K562 (cell line): Measurements from ENCODE around the gene NSUN2. TPM values are rescaled to one million over a fixed set of nuclear protein-coding genes. Genes with fewer than 3 reads are reported as not detected.
A peak's percentile ranks its signal among the peaks of the same experiment; 100 is the strongest.

Experiments
- ATAC-seq: fragments of 200-7000 bp; cut with Tn5 transposase; 3 replicates; pipeline ENCODE4 v1.9.1; 2020; ENCODE audit warnings: moderate library complexity
- BruUV-seq: library from RNA; stranded (reverse); fragments of 400-500 nt; replicated peaks from 2 replicates; lab custom pipeline; 2021; lab: Mats Ljungman, UMichigan
- CTCF ChIA-PET: fragments of 300-600 bp; formaldehyde crosslinking; extraction: SDS; loops from one replicate; lab custom pipeline; 2021; ENCODE audit warnings: low intra/inter-chr PET ratio; lab: Yijun Ruan, JAX
- POLR2A ChIA-PET: fragments of 300-600, 350-650 bp; sonication (Branson Sonifier 250); formaldehyde crosslinking; extraction: SDS; loops from one replicate; lab custom pipeline; 2021; ENCODE audit warnings: antibody characterized with exemption, inconsistent platforms; lab: Yijun Ruan, JAX
- DNase-seq, 4 experiments: peaks; one replicate each; pipeline versions ENCODE4 v3.0.0 to v3.0.0-alpha.2; 2011 to 2018; ENCODE audit warnings: low spot score in 3 of 4, mixed read lengths in 3 of 4; ENCODE audit errors: extremely low read depth in 1 of 4
- FAIRE-seq: peaks from 2 replicates; lab custom pipeline; 2011; peaks lifted over from hg19 to GRCh38; lab: Jason Lieb, UNC
- H2AFZ ChIP-seq: 2 replicates; pipeline ENCODE4 v1.6.0; 2011; ENCODE audit warnings: low read depth, low read length, control low read depth, inconsistent platforms
- H3K27ac ChIP-seq: fragments of 200-600 bp; 3 replicates; pipeline ENCODE4 v1.8.0; 2011; ENCODE audit warnings: low read depth, mild to moderate bottlenecking, control low read depth, inconsistent platforms, low read length, moderate library complexity, mixed read lengths; ENCODE audit errors: extremely low read depth
- H3K27me3 ChIP-seq, 2 experiments: fragments of 300-600 bp in 1 of 2; 2 replicates in 1 of 2; 3 replicates in 1 of 2; pipeline versions ENCODE4 v1.6.0 to v1.8.0; 2011; ENCODE audit warnings: inconsistent platforms in 2 of 2, low read length in 2 of 2, mild to moderate bottlenecking in 1 of 2, mixed read lengths in 1 of 2, moderate library complexity in 1 of 2; ENCODE audit not compliant: control insufficient read depth in 2 of 2, insufficient read depth in 2 of 2
- H3K36me3 ChIP-seq: fragments of 300-600 bp; 3 replicates; pipeline ENCODE4 v1.8.0; 2011; ENCODE audit warnings: mild to moderate bottlenecking, low read length, inconsistent platforms; ENCODE audit not compliant: control insufficient read depth, insufficient read depth
- H3K4me1 ChIP-seq, 2 experiments: fragments of 200-600 bp in 1 of 2; replicated peaks in 1 of 2; 2 replicates in 1 of 2; 3 replicates in 1 of 2; pipeline versions ENCODE4 v1.5.1 to v1.8.0; 2011; ENCODE audit warnings: inconsistent platforms in 2 of 2, low read length in 2 of 2, mild to moderate bottlenecking in 1 of 2, mixed read lengths in 1 of 2, moderate library complexity in 1 of 2; ENCODE audit not compliant: control insufficient read depth in 2 of 2, insufficient read depth in 2 of 2
- H3K4me2 ChIP-seq: 2 replicates; pipeline ENCODE4 v1.6.1; 2011; ENCODE audit warnings: low read length, control low read depth, inconsistent platforms, mixed read lengths; ENCODE audit not compliant: insufficient read depth
- H3K4me3 ChIP-seq: fragments of 200-600 bp; sonication (generic), shearing (Covaris generic); 2 replicates; pipeline ENCODE4 v1.5.1; 2016; ENCODE audit warnings: control low read depth, inconsistent platforms
- H3K79me2 ChIP-seq: fragments of 200-600 bp; 3 replicates; pipeline ENCODE4 v1.8.0; 2011; ENCODE audit warnings: low read length, inconsistent platforms; ENCODE audit not compliant: control insufficient read depth, insufficient read depth
- H3K9ac ChIP-seq, 2 experiments: 2 replicates each; pipeline versions ENCODE4 v1.6.0 to v1.6.1; 2011; ENCODE audit warnings: low read depth in 2 of 2, low read length in 2 of 2, control low read depth in 1 of 2, inconsistent platforms in 1 of 2, mild to moderate bottlenecking in 1 of 2, mixed read lengths in 1 of 2; ENCODE audit not compliant: insufficient read depth in 1 of 2
- H3K9me1 ChIP-seq: one replicate; pipeline ENCODE4 v1.6.0; 2011; ENCODE audit warnings: inconsistent platforms, mild to moderate bottlenecking, low read length, moderate library complexity; ENCODE audit not compliant: control insufficient read depth, insufficient read depth
- H3K9me3 ChIP-seq: replicated peaks from 2 replicates; pipeline ENCODE4 v1.5.1; 2011; ENCODE audit warnings: low read depth, low read length, inconsistent platforms; ENCODE audit not compliant: control insufficient read depth, insufficient read depth
- H4K20me1 ChIP-seq: replicated peaks from 2 replicates; pipeline ENCODE4 v1.6.1; 2011; ENCODE audit warnings: low read length, inconsistent platforms, mixed read lengths; ENCODE audit not compliant: control insufficient read depth, insufficient read depth
- ARID1B ChIP-seq: fragments of 450-650 bp; IDR thresholded peaks from 2 replicates; pipeline ENCODE4 v1.6.1; 2016; ENCODE audit warnings: antibody characterized with exemption, mild to moderate bottlenecking, inconsistent platforms
- HSF4 ChIP-seq: fragments of 250-450 bp; sonication (Bioruptor Pico); IDR thresholded peaks from 2 replicates; pipeline ENCODE4 v2.1.2; 2022; ENCODE audit warnings: mild to moderate bottlenecking, moderate library complexity, borderline replicate concordance
- SMAD1 ChIP-seq: fragments of 150-350 bp; IDR thresholded peaks from 2 replicates; pipeline ENCODE4 v1.6.1; 2014; ENCODE audit warnings: low read length, low read depth; ENCODE audit not compliant: partially characterized antibody
- YY1 ChIP-seq, 3 experiments: IDR thresholded peaks; 2 replicates each; pipeline ENCODE4 v1.6.1; 2011; ENCODE audit warnings: low read length in 2 of 3, mild to moderate bottlenecking in 2 of 3, moderate library complexity in 2 of 3, borderline replicate concordance in 1 of 3, control low read depth in 1 of 3, low read depth in 1 of 3; ENCODE audit not compliant: insufficient read depth in 3 of 3, insufficient replicate concordance in 2 of 3, control insufficient read depth in 1 of 3, insufficient read length in 1 of 3; ENCODE audit errors: extremely low read depth in 1 of 3
- WGBS: fragments of 100-300 bp; shearing (Covaris generic); methylation state at CpG from one replicate; pipeline ENCODE4 v1.1.6; 2016; ENCODE audit warnings: low coverage, mixed read lengths; ENCODE audit not compliant: insufficient coverage; ENCODE audit errors: missing lambda C conversion rate; 5-methylcytosine and 5-hydroxymethylcytosine counted together
- in situ Hi-C: fragments of 300-500 bp; cut with MboI; formaldehyde crosslinking; loops from 4 replicates; pipeline ENCODE4 v1.15.0; 2018; ENCODE audit warnings: inconsistent platforms, mixed read lengths
- intact Hi-C: fragments of 100-400 bp; cut with micrococcal nuclease; formaldehyde crosslinking; loops from 2 replicates; pipeline ENCODE4 v1.14.2; 2022
- polyA plus RNA-seq, 8 experiments: library from polyadenylated mRNA; depleted of rRNA in 4 of 8; stranded (reverse) in 5 of 8; unstranded in 3 of 8; fragments of >200 nt; fragmentation: Nextera tagmentation in 2 of 8; fragmentation: Illumina TruSeq in 1 of 8; extraction: Ambion mirVana in 2 of 8; extraction: Trizol in 1 of 8; gene quantifications; 2 replicates each; pipeline versions ENCODE4 v1.2.1 to v1.2.3, GENCODE V29; 2011 to 2014; ENCODE audit warnings: inconsistent platforms in 1 of 8, missing spikeins in 1 of 8
- total RNA-seq, 7 experiments: library from RNA; depleted of rRNA in 6 of 7; stranded (reverse); fragments of >200 nt in 6 of 7; fragmentation: Illumina TruSeq in 2 of 7; extraction: Trizol in 2 of 7; gene quantifications; 2 replicates each; pipeline versions ENCODE4 v1.2.1 to v1.2.3, GENCODE V29; 2011 to 2021; ENCODE audit warnings: low replicate concordance in 1 of 7

The NSUN2 gene
- total and polyA plus RNA-seq, 9 of the 15 experiments (the other 6 are each of a cell fraction or from before 2014, with no cell fraction given): 9.2 to 167 (median 127) TPM

GRCh38 chr5:6652025-6652424 lies 19.2 kb upstream of the NSUN2 start:
- POLR2A ChIA-PET: interaction anchor here (0.9 to 1.9 kb wide), 3 partner anchors 10 to 20 kb away, joined by 3 to 6 read pairs (median 4); partner anchors contain the start of genes NSUN2 and SRD5A1
- Histone ChIP-seq H3K9ac (peak overlapping the region in 1 of 2 experiments; percentile 11; a peak in 1 of 4 replicates), H3K27ac (no peak overlapping the region), H3K4me1 (peaks cover 10 to 11% of the 10 kb centered on the region in 2 experiments), H3K4me2 (no peak overlapping the region), H3K36me3 (peaks cover 27% of the 10 kb centered on the region), H3K27me3 (no peaks in the 10 kb centered on the region)
- in situ Hi-C loops: no loop called here
- no peak for ATAC-seq
- no peak for TF ChIP-seq SMAD1
- no peak for TF ChIP-seq HSF4 (CRISPR knock-in tag)
- TF ChIP-seq, all 486 proteins: peak for 0
- no peak overlapping the region for H2AFZ ChIP-seq
- no peak overlapping the region for H3K4me3 ChIP-seq
- DNase-seq (no peak), FAIRE-seq (no peak)
- H3K9me3 ChIP-seq: 0 out of 2 replicates have a peak, but pooled peaks cover 2% of the 10 kb centered on the region
- 89% methylated on average over 6 of the region's 6 CpGs for WGBS
- no peaks in the 10 kb centered on the region for H3K9me1 ChIP-seq
- CTCF ChIA-PET: no interaction called here
- BruUV-seq: no TSS peak
- no peaks in the 10 kb centered on the region for H4K20me1 ChIP-seq
- peaks cover 3% of the 10 kb centered on the region; the same call in 2 of the 3 replicates for H3K79me2 ChIP-seq
- intact Hi-C loops: no loop called here

GRCh38 chr5:6649681-6650080 lies 16.8 kb upstream of the NSUN2 start:
- H3K36me3 ChIP-seq: peaks cover 12% of the 10 kb centered on the region; the same call in 2 of the 3 replicates
- no peak for ATAC-seq
- POLR2A ChIA-PET: interaction anchor here (0.7 to 1.2 kb wide), 3 partner anchors 14 to 25 kb away, joined by 3 to 4 read pairs (median 3); no protein-coding TSS in a partner anchor
- CTCF ChIA-PET: interaction anchor here (0.6 kb wide), 1 partner anchor 82 kb away, joined by 5 read pairs; no protein-coding TSS in a partner anchor
- DNase-seq: no peak
- peak overlapping the region; percentile 50 for H3K4me2 ChIP-seq
- peaks cover 3% of the 10 kb centered on the region; the same call in 2 of the 3 replicates for H3K79me2 ChIP-seq
- no peak overlapping the region for H3K4me3 ChIP-seq
- TF ChIP-seq ARID1B (no peak), YY1 (IDR thresholded peaks at IDR 0.05; ENCODE audit: borderline replicate concordance in 1 of 3, control insufficient read depth in 1 of 3, extremely low read depth in 1 of 3, insufficient read depth in 3 of 3, insufficient read length in 1 of 3, insufficient replicate concordance in 2 of 3, low read depth in 1 of 3, low read length in 2 of 3) (peak in 1 of 3 experiments; percentile 46)
- H3K9me3 ChIP-seq: no peaks in the 10 kb centered on the region
- no peak for FAIRE-seq
- no peaks in the 10 kb centered on the region; the same call in 1 of the 2 replicates for H4K20me1 ChIP-seq
- peak overlapping the region; percentile 3; the same call in 2 of the 3 replicates for H3K27ac ChIP-seq
- BruUV-seq: no TSS peak
- intact Hi-C loops: no loop called here
- H3K4me1 ChIP-seq: peaks cover 10 to 11% of the 10 kb centered on the region in 2 experiments
- peaks cover 3% of the 10 kb centered on the region for H3K9me1 ChIP-seq
- WGBS: 66% methylated on average over 9 of the region's 9 CpGs
- H3K9ac ChIP-seq: peak overlapping the region in 1 of 2 experiments; percentile 58; a peak in 2 of 4 replicates
- in situ Hi-C loops: no loop called here
- no peaks in the 10 kb centered on the region for H3K27me3 ChIP-seq
- peak overlapping the region; percentile 43; the same call in 1 of the 2 replicates for H2AFZ ChIP-seq
